Gastroesophageal sphincter (tissue), 3 donors: ENCODE results near the gene MYOM3.

ENCODE experiments used
- CTCF ChIP-seq, 4 experiments: fragments of 200-600 bp in 2 of 4; fragments of 450-650 bp in 2 of 4; sonication (generic) in 1 of 4; IDR thresholded peaks; one replicate each; pipeline ENCODE4 v1.5.1; 2017 to 2019; ENCODE audit warnings: antibody characterized with exemption in 4 of 4, mild to moderate bottlenecking in 2 of 4, moderate library complexity in 2 of 4
- POLR2A ChIP-seq, 2 donors: fragments of 450-650 bp; IDR thresholded peaks; one replicate each; pipeline ENCODE4 v1.6.1; 2017; ENCODE audit warnings: antibody characterized with exemption in 2 of 2, mild to moderate bottlenecking in 2 of 2, moderate library complexity in 1 of 2

GRCh38 chr1:24095140-24095859 lies 16.6 kb downstream of the MYOM3 start:
- no peak for TF ChIP-seq CTCF (IDR thresholded peaks at IDR 0.05)
- TF ChIP-seq POLR2A (IDR thresholded peaks at IDR 0.05) = no peak
